IMR-90 (cell line): Measurements from ENCODE around the gene ARHGAP15. TPM values are rescaled to one million over a fixed set of nuclear protein-coding genes. Genes with fewer than 3 reads are reported as not detected.

ENCODE experiments used
- ATAC-seq: fragments of 200-7000 bp; cut with Tn5 transposase; 2 replicates; pipeline ENCODE4 v1.9.1; 2020; ENCODE audit warnings: low read depth, mild to moderate bottlenecking, moderate library complexity
- BruUV-seq: library from RNA; stranded (reverse); fragments of 400-500 nt; replicated peaks from 2 replicates; lab custom pipeline; 2021; lab: Mats Ljungman, UMichigan
- CTCF ChIA-PET: fragments of 300-600 bp; formaldehyde crosslinking; extraction: SDS; loops from one replicate; lab custom pipeline; 2021; ENCODE audit warnings: antibody characterized with exemption; lab: Yijun Ruan, JAX
- POLR2A ChIA-PET: fragments of 300-600 bp; sonication (Branson Sonifier 250); formaldehyde crosslinking; loops from one replicate; lab custom pipeline; 2022; ENCODE audit warnings: antibody characterized with exemption; ENCODE audit not compliant: unreplicated experiment; lab: Charles Lee
- DNase-seq: peaks from one replicate; pipeline ENCODE4 v3.0.0; 2013
- H2AFZ ChIP-seq: replicated peaks from 2 replicates; pipeline ENCODE3; 2013; ENCODE audit warnings: low read length, mild to moderate bottlenecking; ENCODE audit not compliant: poor library complexity
- H2AK5ac ChIP-seq: 2 replicates; pipeline ENCODE4 v1.6.1; 2013; ENCODE audit warnings: low read depth, low read length, inconsistent platforms
- H2AK9ac ChIP-seq: replicated peaks from 2 replicates; pipeline ENCODE3; 2013; ENCODE audit warnings: mild to moderate bottlenecking, low read depth, low read length, moderate library complexity; ENCODE audit not compliant: poor library complexity
- H2BK120ac ChIP-seq: 2 replicates; pipeline ENCODE4 v1.6.1; 2013; ENCODE audit warnings: low read depth, low read length, inconsistent platforms
- H2BK15ac ChIP-seq: 3 replicates; pipeline ENCODE4 v1.6.1; 2013; ENCODE audit warnings: low read depth, low read length, inconsistent platforms
- H2BK20ac ChIP-seq: 2 replicates; pipeline ENCODE4 v1.6.1; 2013; ENCODE audit warnings: low read depth, mild to moderate bottlenecking, inconsistent platforms, low read length, moderate library complexity
- H2BK5ac ChIP-seq: 2 replicates; pipeline ENCODE4 v1.6.1; 2013; ENCODE audit warnings: mild to moderate bottlenecking, low read depth, low read length, inconsistent platforms; ENCODE audit not compliant: poor library complexity, severe bottlenecking
- H3K14ac ChIP-seq: replicated peaks from 2 replicates; pipeline ENCODE4 v1.6.1; 2013; ENCODE audit warnings: low read depth, low read length, inconsistent platforms
- H3K18ac ChIP-seq: 2 replicates; pipeline ENCODE4 v1.6.1; 2013; ENCODE audit warnings: low read depth, low read length, control low read depth
- H3K23ac ChIP-seq: 2 replicates; pipeline ENCODE4 v1.6.1; 2013; ENCODE audit warnings: low read depth, low read length, inconsistent platforms
- H3K27ac ChIP-seq: 2 replicates; pipeline ENCODE4 v1.5.1; 2013; ENCODE audit warnings: mild to moderate bottlenecking, control low read depth, low read length; ENCODE audit not compliant: insufficient read depth
- H3K27me3 ChIP-seq: 2 replicates; pipeline ENCODE4 v1.6.1; 2013; ENCODE audit warnings: low read length; ENCODE audit not compliant: control insufficient read depth, insufficient read depth
- H3K36me3 ChIP-seq: 2 replicates; pipeline ENCODE4 v1.6.1; 2013; ENCODE audit warnings: low read length, mixed read lengths; ENCODE audit not compliant: control insufficient read depth, insufficient read depth
- H3K4ac ChIP-seq: 2 replicates; pipeline ENCODE4 v1.6.1; 2013; ENCODE audit warnings: low read depth, low read length, inconsistent platforms
- H3K4me1 ChIP-seq: 2 replicates; pipeline ENCODE4 v1.6.1; 2013; ENCODE audit warnings: low read length, mixed read lengths; ENCODE audit not compliant: control insufficient read depth, insufficient read depth
- H3K4me2 ChIP-seq: 2 replicates; pipeline ENCODE4 v1.6.1; 2013; ENCODE audit warnings: low read depth, mild to moderate bottlenecking, control low read depth, low read length, moderate library complexity
- H3K4me3 ChIP-seq: 2 replicates; pipeline ENCODE4 v1.5.1; 2013; ENCODE audit warnings: low read depth, mild to moderate bottlenecking, control low read depth, low read length, moderate library complexity; ENCODE audit not compliant: insufficient read depth
- H3K56ac ChIP-seq: 2 replicates; pipeline ENCODE4 v1.6.1; 2013; ENCODE audit warnings: low read length, inconsistent platforms; ENCODE audit not compliant: insufficient read depth; ENCODE audit errors: extremely low read depth
- H3K79me1 ChIP-seq, 2 experiments: 2 replicates each; pipeline ENCODE4 v1.6.1; 2013; ENCODE audit warnings: low read length in 2 of 2, inconsistent platforms in 1 of 2, low read depth in 1 of 2
- H3K9ac ChIP-seq: 2 replicates; pipeline ENCODE4 v1.6.1; 2013; ENCODE audit warnings: low read depth, low read length, control low read depth
- H3K9me1 ChIP-seq: 2 replicates; pipeline ENCODE4 v1.6.1; 2013; ENCODE audit warnings: low read length, inconsistent platforms; ENCODE audit not compliant: insufficient read depth
- H3K9me3 ChIP-seq: 2 replicates; pipeline ENCODE4 v1.6.1; 2013; ENCODE audit warnings: low read length; ENCODE audit not compliant: control insufficient read depth, insufficient read depth
- H4K20me1 ChIP-seq: 2 replicates; pipeline ENCODE4 v1.6.1; 2013; ENCODE audit warnings: low read length, inconsistent platforms; ENCODE audit not compliant: insufficient read depth
- H4K5ac ChIP-seq: 2 replicates; pipeline ENCODE4 v1.6.1; 2013; ENCODE audit warnings: mild to moderate bottlenecking, low read depth, low read length, control low read depth
- H4K8ac ChIP-seq, 2 experiments: 2 replicates each; pipeline ENCODE4 v1.6.1; 2013; ENCODE audit warnings: low read depth in 2 of 2, low read length in 2 of 2, control low read depth in 1 of 2, inconsistent platforms in 1 of 2
- H4K91ac ChIP-seq: 2 replicates; pipeline ENCODE4 v1.6.1; 2013; ENCODE audit warnings: low read depth, low read length, inconsistent platforms; ENCODE audit not compliant: insufficient read depth
- BHLHE40 ChIP-seq: fragments of 150-350 bp; IDR thresholded peaks from 2 replicates; pipeline ENCODE4 v1.6.1; 2016; ENCODE audit warnings: mild to moderate bottlenecking, low read depth, low read length
- CEBPB ChIP-seq: IDR thresholded peaks from 2 replicates; pipeline ENCODE4 v1.6.1; 2012; ENCODE audit warnings: low read depth, low read length, improper control_type of control experiment
- CHD1 ChIP-seq: IDR thresholded peaks from 2 replicates; pipeline ENCODE4 v1.6.1; 2012; ENCODE audit warnings: low read depth, low read length, improper control_type of control experiment
- CTCF ChIP-seq: conservative IDR thresholded peaks from 2 replicates; pipeline ENCODE4 v1.5.1; 2012; ENCODE audit warnings: mild to moderate bottlenecking, low read depth, low read length, improper control_type of control experiment
- ELK1 ChIP-seq: fragments of 150-350 bp; IDR thresholded peaks from 2 replicates; pipeline ENCODE4 v1.6.1; 2016; ENCODE audit warnings: low read depth, mild to moderate bottlenecking, low read length, moderate library complexity, borderline replicate concordance
- FOS ChIP-seq: fragments of 150-350 bp; IDR thresholded peaks from 2 replicates; pipeline ENCODE4 v1.6.1; 2016; ENCODE audit warnings: low read depth, low read length
- MAFK ChIP-seq: IDR thresholded peaks from 2 replicates; pipeline ENCODE4 v1.6.1; 2012; ENCODE audit warnings: low read depth, low read length, improper control_type of control experiment
- RAD21 ChIP-seq: IDR thresholded peaks from 2 replicates; pipeline ENCODE4 v1.6.1; 2012; ENCODE audit warnings: low read length, improper control_type of control experiment
- RCOR1 ChIP-seq: IDR thresholded peaks from 2 replicates; pipeline ENCODE4 v1.6.1; 2012; ENCODE audit warnings: mild to moderate bottlenecking, low read length, improper control_type of control experiment; ENCODE audit not compliant: insufficient replicate concordance
- RFX5 ChIP-seq: IDR thresholded peaks from 2 replicates; pipeline ENCODE4 v1.8.0; 2012; ENCODE audit warnings: low read depth, mild to moderate bottlenecking, low read length, moderate library complexity
- SMC3 ChIP-seq: fragments of 150-350 bp; IDR thresholded peaks from 2 replicates; pipeline ENCODE4 v1.6.1; 2016; ENCODE audit warnings: low read depth, mild to moderate bottlenecking, antibody characterized with exemption, low read length, moderate library complexity
- WGBS, 2 experiments: methylation state at CpG; one replicate each; pipeline versions ENCODE4 v1.1.5 to v1.1.7; 2013; ENCODE audit warnings: missing lambda C conversion rate in 2 of 2; ENCODE audit not compliant: insufficient read length in 1 of 2; ENCODE audit errors: extremely low coverage in 2 of 2; 5-methylcytosine and 5-hydroxymethylcytosine counted together
- dilution Hi-C: fragments of 300-500 bp; cut with HindIII; formaldehyde crosslinking; loops from one replicate; pipeline ENCODE4 v1.14.3; 2018; ENCODE audit warnings: low sequenced_read_pairs; ENCODE audit not compliant: unreplicated experiment
- in situ Hi-C: fragments of 300-500 bp; cut with MboI; formaldehyde crosslinking; loops from 3 replicates; pipeline ENCODE4 v1.14.3; 2019; ENCODE audit warnings: low sequenced_read_pairs, inconsistent platforms, mixed read lengths
- intact Hi-C: fragments of 100-400 bp; cut with micrococcal nuclease; formaldehyde crosslinking; loops from 2 replicates; pipeline ENCODE4 v1.10.0; 2022
- polyA plus RNA-seq, 3 experiments: library from polyadenylated mRNA; depleted of rRNA; stranded (reverse); fragments of >200 nt; gene quantifications; 2 replicates each; pipeline ENCODE4 v1.2.3, GENCODE V29; 2012; ENCODE audit warnings: low replicate concordance in 1 of 3
- total RNA-seq: library from RNA; depleted of rRNA; stranded (reverse); fragments of >200 nt; gene quantifications from 2 replicates; pipeline ENCODE4 v1.2.3, GENCODE V29; 2012

The ARHGAP15 gene
- total and polyA plus RNA-seq, 2 of the 4 experiments (the other 2 are of a cell fraction): not detected

GRCh38 chr2:143158098-143158497 lies 28.9 kb downstream of the ARHGAP15 start:
- Histone ChIP-seq H4K20me1 (no peaks in the 10 kb centered on the region), H3K4me3 (no peak overlapping the region), H3K9me1 (no peaks in the 10 kb centered on the region), H3K27ac (no peak overlapping the region), H3K23ac (no peak overlapping the region), H2BK20ac (no peak overlapping the region), H2AFZ (no peak overlapping the region), H4K91ac (no peak overlapping the region), H4K8ac (no peak overlapping the region), H3K4me1 (no peaks in the 10 kb centered on the region), H3K4me2 (no peak overlapping the region), H4K5ac (no peak overlapping the region), H3K9ac (no peak overlapping the region), H3K56ac (no peak overlapping the region), H3K14ac (no peak overlapping the region), H3K4ac (no peak overlapping the region), H3K9me3 (no peaks in the 10 kb centered on the region), H3K18ac (no peak overlapping the region), H3K79me1 (no peaks in the 10 kb centered on the region), H2BK5ac (no peak overlapping the region), H2AK5ac (no peak overlapping the region), H2BK120ac (no peak overlapping the region), H3K36me3 (no peaks in the 10 kb centered on the region), H2BK15ac (no peak overlapping the region), H3K27me3 (peaks cover 16% of the 10 kb centered on the region), H2AK9ac (no peak overlapping the region)
- DNase-seq: no peak
- CTCF ChIA-PET: no interaction called here
- ATAC-seq: no peak
- POLR2A ChIA-PET: no interaction called here
- intact Hi-C loops: no loop called here
- TF ChIP-seq CEBPB (no peak), MAFK (no peak), CHD1 (no peak), SMC3 (no peak), ELK1 (no peak), RAD21 (no peak), FOS (no peak), BHLHE40 (no peak), RCOR1 (no peak), RFX5 (no peak), CTCF (no peak)
- no TSS peak for BruUV-seq
- in situ Hi-C loops: no loop called here
- 100% methylated on average over 1 of the region's 3 CpGs; no CpG with 5 or more reads in 1 of the 2 experiments for WGBS, 2 experiments
- dilution Hi-C loops: no loop called here
